H9 (cell line): ENCODE measurements around the gene MRPS17. TPM values are rescaled to one million over a fixed set of nuclear protein-coding genes. Genes with fewer than 3 reads are reported as not detected.

ENCODE experiments used
- DNase-seq: peaks from one replicate; pipeline ENCODE4 v3.0.0-alpha.2; 2017
- H2AFZ ChIP-seq: one replicate; pipeline ENCODE4 v1.6.1; 2013; ENCODE audit warnings: mild to moderate bottlenecking, low read length, control low read depth, moderate library complexity
- H2AK5ac ChIP-seq: 2 replicates; pipeline ENCODE4 v1.6.1; 2013; ENCODE audit warnings: low read length, control low read depth, mixed read lengths; ENCODE audit not compliant: insufficient read length
- H2BK120ac ChIP-seq: one replicate; pipeline ENCODE4 v1.6.1; 2013; ENCODE audit warnings: low read depth, mild to moderate bottlenecking, low read length, control low read depth, inconsistent platforms; ENCODE audit not compliant: poor library complexity, severe bottlenecking
- H2BK12ac ChIP-seq: 2 replicates; pipeline ENCODE4 v1.6.1; 2013; ENCODE audit warnings: low read length, control low read depth, mixed read lengths, low read depth; ENCODE audit not compliant: insufficient read length
- H2BK15ac ChIP-seq: 2 replicates; pipeline ENCODE4 v1.6.1; 2013; ENCODE audit warnings: low read depth, low read length, control low read depth
- H2BK20ac ChIP-seq: one replicate; pipeline ENCODE4 v1.6.1; 2013; ENCODE audit warnings: low read depth, mild to moderate bottlenecking, low read length, control low read depth, inconsistent platforms; ENCODE audit not compliant: poor library complexity, severe bottlenecking
- H2BK5ac ChIP-seq: 2 replicates; pipeline ENCODE4 v1.6.1; 2013; ENCODE audit warnings: low read length, control low read depth, mixed read lengths; ENCODE audit not compliant: insufficient read length
- H3K14ac ChIP-seq: 2 replicates; pipeline ENCODE4 v1.6.1; 2013; ENCODE audit warnings: low read length, control low read depth; ENCODE audit not compliant: insufficient read depth
- H3K18ac ChIP-seq: 2 replicates; pipeline ENCODE4 v1.6.1; 2013; ENCODE audit warnings: low read depth, mild to moderate bottlenecking, mixed read lengths, low read length, control low read depth; ENCODE audit not compliant: insufficient read length
- H3K23ac ChIP-seq: 2 replicates; pipeline ENCODE4 v1.6.1; 2013; ENCODE audit warnings: low read length, control low read depth, mixed read lengths, low read depth; ENCODE audit not compliant: insufficient read length
- H3K23me2 ChIP-seq: 2 replicates; pipeline ENCODE4 v1.6.1; 2013; ENCODE audit warnings: low read depth, mild to moderate bottlenecking, mixed read lengths, low read length, control low read depth; ENCODE audit not compliant: insufficient read length, poor library complexity, severe bottlenecking
- H3K27ac ChIP-seq: 2 replicates; pipeline ENCODE4 v1.5.1; 2013; ENCODE audit warnings: low read length, control low read depth, mixed read lengths, low read depth; ENCODE audit not compliant: insufficient read length
- H3K27me3 ChIP-seq: 2 replicates; pipeline ENCODE4 v1.6.1; 2013; ENCODE audit warnings: low read length, control low read depth, inconsistent platforms; ENCODE audit not compliant: insufficient read depth
- H3K4ac ChIP-seq: 2 replicates; pipeline ENCODE4 v1.6.1; 2013; ENCODE audit warnings: low read depth, mild to moderate bottlenecking, control low read depth, inconsistent platforms, low read length, moderate library complexity
- H3K4me1 ChIP-seq: 2 replicates; pipeline ENCODE4 v1.6.1; 2013; ENCODE audit warnings: low read length, control low read depth, inconsistent platforms; ENCODE audit not compliant: insufficient read depth
- H3K4me2 ChIP-seq: 2 replicates; pipeline ENCODE4 v1.6.1; 2013; ENCODE audit warnings: low read length, control low read depth, mixed read lengths; ENCODE audit not compliant: insufficient read length, insufficient read depth
- H3K56ac ChIP-seq: 2 replicates; pipeline ENCODE4 v1.6.1; 2013; ENCODE audit warnings: low read depth, mild to moderate bottlenecking, mixed read lengths, low read length, control low read depth; ENCODE audit not compliant: insufficient read length
- H3K79me1 ChIP-seq: 2 replicates; pipeline ENCODE4 v1.6.1; 2013; ENCODE audit warnings: low read depth, mild to moderate bottlenecking, moderate library complexity, low read length, control low read depth, inconsistent platforms; ENCODE audit not compliant: insufficient read depth, poor library complexity, severe bottlenecking
- H3K79me2 ChIP-seq: 2 replicates; pipeline ENCODE4 v1.6.1; 2013; ENCODE audit warnings: low read length, control low read depth, inconsistent platforms; ENCODE audit not compliant: insufficient read depth
- H3K9ac ChIP-seq: 2 replicates; pipeline ENCODE4 v1.6.1; 2013; ENCODE audit warnings: low read length, control low read depth, mixed read lengths; ENCODE audit not compliant: insufficient read length; ENCODE audit errors: extremely low read depth
- H3K9me3 ChIP-seq: one replicate; pipeline ENCODE4 v1.6.1; 2013; ENCODE audit warnings: low read depth, low read length, inconsistent platforms; ENCODE audit not compliant: control insufficient read depth
- H3T11ph ChIP-seq: one replicate; pipeline ENCODE4 v1.6.1; 2013; ENCODE audit warnings: mild to moderate bottlenecking, low read length, control low read depth, inconsistent platforms
- H4K20me1 ChIP-seq: one replicate; pipeline ENCODE4 v1.6.1; 2013; ENCODE audit not compliant: control insufficient read depth, insufficient read length, insufficient read depth
- H4K5ac ChIP-seq: 2 replicates; pipeline ENCODE4 v1.6.1; 2013; ENCODE audit warnings: low read depth, mild to moderate bottlenecking, mixed read lengths, low read length, control low read depth; ENCODE audit not compliant: insufficient read length
- H4K8ac ChIP-seq: replicated peaks from 2 replicates; pipeline ENCODE4 v1.6.1; 2013; ENCODE audit warnings: low read length, control low read depth, mixed read lengths, low read depth; ENCODE audit not compliant: insufficient read length
- H4K91ac ChIP-seq: 2 replicates; pipeline ENCODE4 v1.6.1; 2013; ENCODE audit warnings: low read depth, mild to moderate bottlenecking, moderate library complexity, mixed read lengths, low read length, control low read depth; ENCODE audit not compliant: insufficient read length
- H3K27ac Mint-ChIP-seq, 3 experiments: 2 replicates in 2 of 3; 3 replicates in 1 of 3; pipeline ENCODE4 v1.8.0; 2020 to 2021; ENCODE audit warnings: mixed read lengths in 3 of 3, mild to moderate bottlenecking in 1 of 3, moderate library complexity in 1 of 3
- H3K27me3 Mint-ChIP-seq: 2 replicates; pipeline ENCODE4 v1.8.0; 2021; ENCODE audit warnings: low read depth, mild to moderate bottlenecking, moderate library complexity, mixed read lengths
- H3K36me3 Mint-ChIP-seq, 3 experiments: 2 replicates in 2 of 3; 3 replicates in 1 of 3; pipeline ENCODE4 v1.8.0; 2020 to 2021; ENCODE audit warnings: low read depth in 3 of 3, mixed read lengths in 3 of 3; ENCODE audit not compliant: insufficient read depth in 1 of 3
- H3K4me1 Mint-ChIP-seq, 2 experiments: 2 replicates each; pipeline ENCODE4 v1.8.0; 2020; ENCODE audit warnings: mixed read lengths in 2 of 2
- H3K4me3 Mint-ChIP-seq, 2 experiments: 2 replicates in 1 of 2; 3 replicates in 1 of 2; pipeline ENCODE4 v1.8.0; 2020 to 2021; ENCODE audit warnings: mild to moderate bottlenecking in 2 of 2, mixed read lengths in 2 of 2, moderate library complexity in 1 of 2
- H3K9me3 Mint-ChIP-seq, 2 experiments: 2 replicates in 1 of 2; 3 replicates in 1 of 2; pipeline ENCODE4 v1.8.0; 2020; ENCODE audit warnings: mild to moderate bottlenecking in 2 of 2, mixed read lengths in 2 of 2, moderate library complexity in 1 of 2
- WGBS: extraction: QIAGEN DNeasy Blood & Tissue Kit; methylation state at CpG from one replicate; pipeline ENCODE4 v1.1.7; 2013; ENCODE audit warnings: missing lambda C conversion rate, low lambda C conversion rate, mixed read lengths; ENCODE audit not compliant: insufficient read length; ENCODE audit errors: extremely low coverage; 5-methylcytosine and 5-hydroxymethylcytosine counted together
- total RNA-seq: library from RNA; stranded (reverse); gene quantifications from 2 replicates; pipeline ENCODE4 v1.2.1, GENCODE V29; 2021
- TF ChIP-seq, protein P1 (sequence below): fragments of 200-600 bp; sonication (generic); conservative IDR thresholded peaks from 3 replicates; pipeline ENCODE4 v1.8.0; 2021; ENCODE audit warnings: antibody characterized with exemption, mild to moderate bottlenecking

Gene MRPS17
- total RNA-seq, 1 experiment from 2014 or later: 28.0 TPM

DNA sequence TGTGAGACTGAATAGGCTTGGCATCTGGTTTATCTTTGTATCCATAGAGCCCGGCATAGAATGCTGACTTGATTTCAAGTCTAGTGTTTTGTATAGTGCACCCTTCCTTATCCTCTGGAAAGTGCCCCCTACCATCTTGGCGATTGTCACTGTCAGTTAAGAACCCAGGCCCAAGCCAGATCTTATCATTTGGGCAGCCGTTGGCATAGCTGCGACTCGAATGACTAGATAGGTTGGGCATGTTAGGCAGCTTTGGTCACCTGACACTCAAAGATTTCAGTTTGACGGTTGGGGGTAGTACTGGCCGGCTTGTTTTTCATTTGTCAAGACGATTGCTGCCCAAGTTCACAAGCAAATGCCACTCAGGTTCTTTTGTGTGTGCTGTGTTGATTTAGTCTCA, 19.3 kb downstream of the MRPS17 start:
- H3K27me3 ChIP-seq: no peaks in the 10 kb centered on the region
- H2BK120ac ChIP-seq: no peak overlapping the region
- no peak overlapping the region for H2BK12ac ChIP-seq
- Mint-ChIP-seq H3K4me1 (peaks cover 10 to 13% of the 10 kb centered on the region in 2 experiments), H3K27ac (peak overlapping the region in 2 of 3 experiments; percentile 47 to 60; a peak in 1 of 7 replicates), H3K9me3 (no peaks in the 10 kb centered on the region), H3K4me3 (no peak overlapping the region), H3K27me3 (no peaks in the 10 kb centered on the region), H3K36me3 (peaks cover 4 to 26% (median 18%) of the 10 kb centered on the region in 3 experiments; a peak in 6 of 7 replicates)
- no peak overlapping the region for H3K27ac ChIP-seq
- no peaks in the 10 kb centered on the region for H3K4me1 ChIP-seq
- H3K18ac ChIP-seq: no peak overlapping the region
- H4K91ac ChIP-seq: no peak overlapping the region
- H4K5ac ChIP-seq: no peak overlapping the region
- H2AK5ac ChIP-seq: no peak overlapping the region
- H4K20me1 ChIP-seq: no peaks in the 10 kb centered on the region
- no peaks in the 10 kb centered on the region for H3K9me3 ChIP-seq
- no peak overlapping the region for H3K9ac ChIP-seq
- no peak overlapping the region for H2BK20ac ChIP-seq
- no peak overlapping the region for H4K8ac ChIP-seq
- no CpG with 5 or more reads among the region's 8 CpGs for WGBS
- H3K4me2 ChIP-seq: no peak overlapping the region
- no peak for DNase-seq
- H3K79me1 ChIP-seq: peaks cover 2% of the 10 kb centered on the region
- H3T11ph ChIP-seq: no peak overlapping the region
- TF ChIP-seq, protein P1, sequence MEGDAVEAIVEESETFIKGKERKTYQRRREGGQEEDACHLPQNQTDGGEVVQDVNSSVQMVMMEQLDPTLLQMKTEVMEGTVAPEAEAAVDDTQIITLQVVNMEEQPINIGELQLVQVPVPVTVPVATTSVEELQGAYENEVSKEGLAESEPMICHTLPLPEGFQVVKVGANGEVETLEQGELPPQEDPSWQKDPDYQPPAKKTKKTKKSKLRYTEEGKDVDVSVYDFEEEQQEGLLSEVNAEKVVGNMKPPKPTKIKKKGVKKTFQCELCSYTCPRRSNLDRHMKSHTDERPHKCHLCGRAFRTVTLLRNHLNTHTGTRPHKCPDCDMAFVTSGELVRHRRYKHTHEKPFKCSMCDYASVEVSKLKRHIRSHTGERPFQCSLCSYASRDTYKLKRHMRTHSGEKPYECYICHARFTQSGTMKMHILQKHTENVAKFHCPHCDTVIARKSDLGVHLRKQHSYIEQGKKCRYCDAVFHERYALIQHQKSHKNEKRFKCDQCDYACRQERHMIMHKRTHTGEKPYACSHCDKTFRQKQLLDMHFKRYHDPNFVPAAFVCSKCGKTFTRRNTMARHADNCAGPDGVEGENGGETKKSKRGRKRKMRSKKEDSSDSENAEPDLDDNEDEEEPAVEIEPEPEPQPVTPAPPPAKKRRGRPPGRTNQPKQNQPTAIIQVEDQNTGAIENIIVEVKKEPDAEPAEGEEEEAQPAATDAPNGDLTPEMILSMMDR: no peak
- no peak overlapping the region for H3K56ac ChIP-seq
- H2BK15ac ChIP-seq: no peak overlapping the region
- H3K23me2 ChIP-seq: no peaks in the 10 kb centered on the region
- H2AFZ ChIP-seq: no peak overlapping the region
- H3K23ac ChIP-seq: no peak overlapping the region
- no peak overlapping the region for H3K14ac ChIP-seq
- no peak overlapping the region for H3K4ac ChIP-seq
- H2BK5ac ChIP-seq: no peak overlapping the region
- no peaks in the 10 kb centered on the region; the same call in 1 of the 2 replicates for H3K79me2 ChIP-seq
